ENCODE measurements around the gene EFCAB7.
"Not testable (repeated sequence)": the region's sequence is repeated elsewhere in the genome, so short reads cannot be mapped to it uniquely, and the experiment has no call there.

The EFCAB7 gene

GRCh38 chr1:63548877-63549276 is 25.6 kb downstream of the EFCAB7 start:
- DNase-seq, result no peak

- DNase-seq, result no peak
Measured at GRCh38 chr1:63555480-63555879, 32.2 kb downstream of the EFCAB7 start.

GRCh38 chr1:63557365-63557987 is 34.2 kb downstream of the EFCAB7 start:
- no peak for DNase-seq

DNA sequence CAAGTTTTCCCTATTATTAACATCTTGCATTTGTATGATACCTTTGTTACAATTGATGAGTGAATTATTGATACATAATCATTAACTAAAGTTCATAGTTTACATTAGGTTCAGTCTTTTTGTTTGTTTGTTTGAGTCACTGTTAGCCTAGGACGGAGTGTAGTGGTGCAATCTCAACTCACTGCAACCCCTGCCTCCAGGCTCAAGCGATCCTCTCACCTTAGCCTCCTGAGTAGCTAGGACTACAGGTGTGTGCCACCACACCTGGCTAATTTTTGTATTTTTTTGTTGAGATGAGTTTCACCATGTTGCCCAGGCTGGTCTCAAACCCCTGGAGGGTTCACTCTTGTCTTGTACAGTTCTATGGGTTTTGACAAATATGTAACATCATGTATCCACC is 36.0 kb downstream of the EFCAB7 start:
- DNase-seq, result no peak

- DNase-seq, result no peak
Measured at GRCh38 chr1:63563745-63564144, 40.4 kb downstream of the EFCAB7 start.

DNA sequence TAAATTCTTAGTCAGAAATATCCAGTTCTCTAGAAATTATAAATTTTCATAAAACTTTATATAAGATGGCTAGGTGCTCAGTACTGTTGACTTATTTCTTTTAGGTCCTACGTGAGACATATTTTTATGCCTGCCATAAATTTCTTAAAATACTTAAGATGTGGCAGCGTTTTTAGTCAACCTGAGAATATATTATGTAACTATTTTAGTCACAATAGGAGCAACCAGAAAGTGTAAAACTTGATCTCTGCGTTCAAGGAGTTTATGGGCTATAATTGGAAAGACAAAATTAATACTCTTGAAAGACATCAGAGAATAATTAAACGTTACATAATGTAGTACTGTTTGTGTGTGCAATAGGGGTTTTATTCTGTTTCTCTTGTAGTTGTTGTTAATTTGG is 45.7 kb downstream of the EFCAB7 start:
- DNase-seq, result no peak

GRCh38 chr1:63569640-63570316 is 46.5 kb downstream of the EFCAB7 start:
- no peak for DNase-seq

GRCh38 chr1:63572686-63573085 is 49.4 kb downstream of the EFCAB7 start:
- not testable (repeated sequence) for DNase-seq

- not testable (repeated sequence) for DNase-seq
Measured at GRCh38 chr1:63574203-63574796, 51.0 kb downstream of the EFCAB7 start.

GRCh38 chr1:63575340-63575826 is 52.1 kb downstream of the EFCAB7 start:
- DNase-seq, result no peak

DNA sequence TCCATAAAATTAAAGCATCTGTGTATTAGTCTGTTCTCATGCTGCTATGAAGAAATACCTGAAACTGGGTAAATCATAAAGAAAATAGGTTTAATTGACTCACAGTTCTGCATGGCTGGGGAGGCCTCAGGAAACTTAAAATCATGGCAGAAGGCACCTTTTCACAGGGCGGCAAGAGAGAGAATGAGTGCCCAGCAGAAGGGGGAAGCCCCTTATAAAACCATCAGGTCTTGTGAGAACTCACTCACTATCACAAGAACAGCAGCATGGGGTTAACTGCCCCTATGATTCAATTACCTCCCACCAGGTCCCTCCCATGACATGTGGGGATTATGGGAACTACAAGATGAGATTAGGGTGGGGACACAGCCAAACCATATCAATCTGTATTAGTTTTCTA is 63.0 kb downstream of the EFCAB7 start:
- DNase-seq, result not testable (repeated sequence)

GRCh38 chr1:63590166-63590560 is 66.8 kb downstream of the EFCAB7 start:
- no peak for DNase-seq

DNA sequence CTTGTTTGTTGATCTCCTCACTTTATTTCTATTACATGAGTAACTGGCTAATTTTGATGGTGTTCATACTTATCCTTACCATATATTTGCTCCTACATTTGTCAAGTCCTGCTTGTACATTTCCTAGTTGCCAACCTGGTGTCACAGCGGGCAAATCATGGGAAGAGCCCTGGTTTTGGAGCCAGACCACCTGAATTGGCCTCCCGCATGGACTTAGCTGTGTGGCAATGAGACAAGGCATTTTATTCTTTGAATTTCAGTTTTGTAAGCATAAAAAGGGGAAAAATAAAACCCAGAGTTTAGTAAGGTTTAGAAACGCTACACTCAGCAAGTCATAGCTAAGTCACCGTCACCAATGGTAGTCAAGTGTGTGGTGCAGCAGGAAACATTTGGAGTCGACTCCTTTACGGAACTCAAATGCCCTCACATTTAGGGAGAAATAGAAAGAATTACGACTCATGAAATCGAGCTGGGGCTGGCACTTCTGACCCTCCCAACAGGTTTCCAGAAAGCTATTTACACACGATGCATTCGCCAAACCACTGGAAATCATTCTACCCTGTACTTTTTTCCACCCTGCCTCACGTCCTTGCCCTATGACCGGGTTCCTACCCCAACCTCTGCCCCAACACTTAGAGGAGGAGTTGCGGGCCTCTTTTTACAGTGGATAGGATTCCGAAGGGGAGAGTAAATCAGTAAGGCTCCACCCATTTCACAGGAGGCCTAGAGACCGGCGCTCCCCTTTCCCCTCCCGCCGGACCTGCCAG is 69.4 kb downstream of the EFCAB7 start:
- no peak for DNase-seq

GRCh38 chr1:63593303-63593885 is 70.1 kb downstream of the EFCAB7 start, which contains the start of gene PGM1:
TSS of gene PGM1 (plus strand) at chr1:63593411. CDS start at chr1:63593489, 78 bp downstream.
- peak; percentile 91 for DNase-seq

DNA sequence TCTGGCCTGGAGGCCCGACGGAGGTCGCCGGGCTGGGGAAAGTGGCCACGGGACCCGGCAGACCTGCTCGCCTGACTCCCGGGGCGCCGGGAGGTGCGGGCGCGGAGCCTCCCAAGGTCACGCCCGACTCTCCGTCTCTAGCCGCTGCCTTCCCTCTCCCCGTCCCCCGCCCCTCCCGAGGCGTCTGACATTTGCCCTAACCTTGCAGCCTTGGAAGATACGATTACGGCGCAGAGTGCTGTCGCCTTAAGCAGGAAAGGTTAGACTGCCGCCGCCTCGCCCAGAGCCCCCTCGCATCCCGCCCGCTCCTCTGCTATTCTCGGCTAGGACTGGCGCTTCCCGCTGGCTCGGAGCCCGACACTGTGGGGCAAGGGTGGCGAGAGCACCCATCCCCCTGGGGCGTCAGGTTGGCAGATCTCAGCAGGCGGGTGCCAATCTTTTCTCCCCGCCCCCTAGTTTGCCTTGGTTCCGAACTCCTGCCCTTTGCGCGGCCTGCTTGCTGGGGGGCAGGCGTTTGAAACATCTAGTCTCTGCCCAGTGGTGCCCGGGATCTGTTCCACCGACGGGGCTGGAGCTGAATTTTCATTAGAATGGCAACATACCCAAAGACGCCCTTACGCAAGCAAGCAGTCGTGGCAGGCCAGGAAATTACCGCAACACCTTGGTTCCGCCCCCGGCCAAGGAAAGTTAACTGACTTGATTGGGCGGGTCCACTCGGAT is 70.7 kb downstream of the EFCAB7 start:
- DNase-seq, result peak; percentile 91

GRCh38 chr1:63595435-63595834 is 72.1 kb downstream of the EFCAB7 start:
- no peak for DNase-seq

DNA sequence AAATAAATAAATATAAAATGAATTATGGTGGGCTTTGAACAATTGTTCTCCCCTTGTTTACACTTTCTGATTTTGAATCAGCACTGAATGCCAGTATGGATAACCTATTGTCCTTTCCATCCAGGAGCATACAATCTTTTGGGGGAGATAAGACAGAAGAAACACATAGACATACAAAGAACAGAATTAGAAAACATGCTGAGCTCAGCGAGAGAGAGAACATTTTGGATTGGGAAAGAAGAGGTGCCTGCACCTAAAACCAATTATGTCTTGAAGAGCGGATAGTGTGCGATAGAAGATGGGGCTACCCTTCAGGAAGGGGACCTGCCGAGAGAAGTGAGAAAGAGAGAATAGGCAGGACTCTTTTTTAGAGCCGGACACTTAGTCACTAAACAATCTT is 76.5 kb downstream of the EFCAB7 start:
- no peak for DNase-seq

DNA sequence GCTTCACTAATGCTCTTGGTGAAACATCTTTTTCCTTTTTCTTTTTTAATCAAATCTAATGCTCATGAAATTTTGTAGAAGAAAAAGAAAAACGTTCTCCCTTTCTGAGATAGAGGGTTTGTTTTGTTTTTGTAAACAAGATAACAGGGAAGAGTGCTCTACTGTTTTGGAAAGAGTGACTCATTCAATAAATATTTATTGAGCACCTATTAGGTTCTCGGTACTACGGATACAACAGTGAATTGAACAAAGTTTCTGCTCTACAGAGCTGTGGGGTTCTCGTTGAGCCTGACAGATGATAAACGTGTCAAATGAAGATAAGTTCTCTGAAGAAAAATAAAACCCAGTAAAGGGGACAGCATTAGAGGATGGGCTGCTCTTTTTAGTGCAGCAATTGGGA is 76.9 kb downstream of the EFCAB7 start:
- no peak for DNase-seq

GRCh38 chr1:63601061-63601460 is 77.7 kb downstream of the EFCAB7 start:
- DNase-seq, result no peak

DNA sequence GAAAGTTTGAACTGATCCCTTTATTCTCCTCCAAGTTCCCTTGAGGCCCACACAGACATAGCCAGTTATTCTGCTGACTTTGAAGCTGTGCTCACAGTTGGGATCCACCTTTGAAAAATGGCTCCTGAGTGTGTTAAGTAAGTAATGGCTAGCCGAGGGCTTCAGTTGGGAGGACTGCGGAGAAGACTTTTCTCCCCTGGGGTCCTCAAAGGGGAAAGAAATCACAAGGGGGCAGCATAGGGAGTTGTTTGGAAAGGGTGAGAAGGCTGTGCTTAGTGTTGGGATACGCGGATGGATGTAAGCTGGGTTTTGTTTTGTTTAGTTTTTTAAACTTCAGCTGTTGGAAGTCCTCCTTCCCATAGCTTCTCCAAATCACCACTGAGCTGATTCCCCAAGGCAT is 78.1 kb downstream of the EFCAB7 start:
- DNase-seq, result no peak

GRCh38 chr1:63601912-63602311 is 78.6 kb downstream of the EFCAB7 start:
- no peak for DNase-seq

DNA sequence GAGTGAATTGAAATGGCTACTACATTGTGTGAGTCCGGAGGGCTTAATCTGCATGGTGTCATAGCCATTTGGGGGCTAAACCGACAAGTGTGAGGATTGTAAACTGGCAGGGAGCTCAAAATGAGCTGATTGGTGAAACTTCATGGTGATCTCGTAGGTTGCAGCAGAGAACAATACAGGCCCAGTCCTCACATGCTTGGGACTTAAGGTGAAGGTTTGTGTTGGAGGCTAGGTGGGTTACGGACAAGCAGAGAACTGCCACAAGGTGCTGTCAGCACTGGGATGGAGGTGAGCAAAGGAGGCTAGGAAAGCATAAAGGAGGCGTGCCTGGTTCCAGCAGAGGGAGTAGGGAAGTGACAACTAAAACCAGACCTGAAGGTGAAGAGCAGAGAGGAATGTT is 79.3 kb downstream of the EFCAB7 start:
- no peak for DNase-seq
